RWPE2 (cell line): ENCODE data around the gene FRMD3.

ENCODE experiments used
- ATAC-seq: fragments of 200-7000 bp; cut with Tn5 transposase; 3 replicates; pipeline ENCODE4 v1.9.1; 2021; ENCODE audit warnings: low read depth
- DNase-seq: peaks from one replicate; pipeline ENCODE4 v3.0.0-alpha.2; 2020; ENCODE audit warnings: low spot score
- H3K27ac ChIP-seq: fragments of 450-650 bp; 2 replicates; pipeline ENCODE4 v1.5.1; 2017; ENCODE audit warnings: mild to moderate bottlenecking; ENCODE audit not compliant: poor library complexity, severe bottlenecking
- H3K27me3 ChIP-seq: fragments of 250-450 bp; sonication (Bioruptor Pico); 2 replicates; pipeline ENCODE4 v1.5.1; 2021; ENCODE audit warnings: mild to moderate bottlenecking, moderate library complexity; ENCODE audit not compliant: insufficient read depth, poor library complexity, severe bottlenecking
- H3K36me3 ChIP-seq: fragments of 250-450 bp; sonication (Bioruptor Pico); 2 replicates; pipeline ENCODE4 v1.5.1; 2020; ENCODE audit warnings: low read depth, mild to moderate bottlenecking, moderate library complexity
- H3K4me1 ChIP-seq: fragments of 250-450 bp; sonication (Bioruptor Pico); 2 replicates; pipeline ENCODE4 v1.5.1; 2021; ENCODE audit warnings: mild to moderate bottlenecking, moderate library complexity; ENCODE audit not compliant: insufficient read depth, poor library complexity, severe bottlenecking
- H3K4me3 ChIP-seq: fragments of 250-450 bp; sonication (Bioruptor Pico); 2 replicates; pipeline ENCODE4 v1.5.1; 2021; ENCODE audit warnings: mild to moderate bottlenecking, moderate library complexity; ENCODE audit not compliant: severe bottlenecking
- H3K9me3 ChIP-seq: fragments of 250-450 bp; sonication (Bioruptor Pico); 2 replicates; pipeline ENCODE4 v1.5.1; 2021; ENCODE audit warnings: mild to moderate bottlenecking, moderate library complexity; ENCODE audit not compliant: severe bottlenecking
- TF ChIP-seq, protein P1 (sequence below): fragments of 450-650 bp; IDR thresholded peaks from one replicate; pipeline ENCODE4 v1.5.1; 2017; ENCODE audit warnings: mild to moderate bottlenecking, moderate library complexity; ENCODE audit not compliant: poor library complexity, severe bottlenecking

The FRMD3 gene

DNA sequence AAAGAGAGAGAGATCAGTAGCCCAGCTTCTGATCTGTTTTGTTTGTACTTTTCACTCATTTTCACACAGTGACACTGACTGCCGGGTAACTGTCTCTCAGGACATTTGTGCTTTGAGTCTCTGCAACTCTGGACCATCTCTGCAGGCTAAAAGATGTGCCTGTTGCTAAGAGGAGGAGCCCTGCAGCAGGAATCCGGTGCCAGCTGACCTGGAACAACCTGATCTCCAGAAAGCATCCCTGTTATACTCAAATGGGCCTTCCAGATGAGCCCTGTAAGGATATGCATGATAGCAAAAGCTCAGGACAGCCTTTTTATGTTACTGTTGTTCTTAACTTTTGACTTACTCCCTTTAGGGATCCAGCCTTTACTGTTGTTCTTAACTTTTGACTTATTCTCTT lies 304.6 kb downstream of the FRMD3 start:
- no peak overlapping the region for H3K27ac ChIP-seq
- H3K36me3 ChIP-seq, result no peaks in the 10 kb centered on the region
- ATAC-seq, result no peak
- H3K4me3 ChIP-seq, result no peak overlapping the region
- no peaks in the 10 kb centered on the region for H3K27me3 ChIP-seq
- DNase-seq, result no peak
- no peaks in the 10 kb centered on the region for H3K9me3 ChIP-seq
- no peaks in the 10 kb centered on the region for H3K4me1 ChIP-seq
- TF ChIP-seq, protein P1, sequence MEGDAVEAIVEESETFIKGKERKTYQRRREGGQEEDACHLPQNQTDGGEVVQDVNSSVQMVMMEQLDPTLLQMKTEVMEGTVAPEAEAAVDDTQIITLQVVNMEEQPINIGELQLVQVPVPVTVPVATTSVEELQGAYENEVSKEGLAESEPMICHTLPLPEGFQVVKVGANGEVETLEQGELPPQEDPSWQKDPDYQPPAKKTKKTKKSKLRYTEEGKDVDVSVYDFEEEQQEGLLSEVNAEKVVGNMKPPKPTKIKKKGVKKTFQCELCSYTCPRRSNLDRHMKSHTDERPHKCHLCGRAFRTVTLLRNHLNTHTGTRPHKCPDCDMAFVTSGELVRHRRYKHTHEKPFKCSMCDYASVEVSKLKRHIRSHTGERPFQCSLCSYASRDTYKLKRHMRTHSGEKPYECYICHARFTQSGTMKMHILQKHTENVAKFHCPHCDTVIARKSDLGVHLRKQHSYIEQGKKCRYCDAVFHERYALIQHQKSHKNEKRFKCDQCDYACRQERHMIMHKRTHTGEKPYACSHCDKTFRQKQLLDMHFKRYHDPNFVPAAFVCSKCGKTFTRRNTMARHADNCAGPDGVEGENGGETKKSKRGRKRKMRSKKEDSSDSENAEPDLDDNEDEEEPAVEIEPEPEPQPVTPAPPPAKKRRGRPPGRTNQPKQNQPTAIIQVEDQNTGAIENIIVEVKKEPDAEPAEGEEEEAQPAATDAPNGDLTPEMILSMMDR, result no peak

DNA sequence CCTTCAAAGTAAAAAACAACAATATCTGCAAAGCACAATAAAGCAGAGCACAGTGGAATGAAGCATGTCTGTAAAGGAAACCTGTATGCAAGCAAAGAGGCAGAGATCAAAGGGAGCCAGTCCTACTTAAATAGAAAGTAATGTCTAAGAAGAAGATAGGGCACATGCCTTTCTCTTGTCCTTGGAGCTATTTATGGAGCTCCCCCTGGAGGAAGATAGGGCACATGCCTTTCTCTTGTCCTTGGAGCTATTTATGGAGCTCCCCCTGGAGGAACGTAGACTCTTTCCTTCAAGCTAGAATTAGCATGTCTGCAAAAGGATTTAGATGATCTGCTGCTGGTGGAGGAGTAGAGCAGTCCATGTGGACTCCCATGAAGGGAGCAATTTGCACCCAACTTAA lies 307.2 kb downstream of the FRMD3 start:
- Histone ChIP-seq H3K27ac (no peak overlapping the region), H3K9me3 (no peaks in the 10 kb centered on the region), H3K36me3 (no peaks in the 10 kb centered on the region), H3K4me1 (no peaks in the 10 kb centered on the region), H3K4me3 (no peak overlapping the region), H3K27me3 (no peaks in the 10 kb centered on the region)
- ATAC-seq, result peak; percentile 66; the same call in 2 of the 3 replicates
- no peak for DNase-seq
- TF ChIP-seq, protein P1, result peak; percentile 71

DNA sequence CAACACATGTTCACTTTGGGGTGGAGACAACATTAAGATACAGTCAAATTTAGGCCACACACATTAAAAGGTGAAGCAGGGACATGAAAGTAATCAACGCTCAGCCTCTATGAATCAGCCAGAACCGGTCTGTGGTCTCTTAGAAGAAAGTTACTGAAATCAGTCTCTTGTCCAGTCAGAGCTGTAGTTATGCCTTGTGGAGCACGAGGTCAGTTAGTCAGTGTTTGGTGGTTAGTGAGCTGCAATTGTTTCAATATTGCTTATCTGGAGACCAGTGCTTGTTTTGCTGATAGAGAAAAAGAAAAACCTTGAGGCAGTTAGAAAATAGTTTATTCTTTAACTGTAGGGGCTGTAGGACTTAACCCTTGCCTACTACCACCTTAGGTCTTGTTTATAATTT lies 317.5 kb downstream of the FRMD3 start:
- no peak overlapping the region for H3K4me3 ChIP-seq
- peaks cover 7% of the 10 kb centered on the region for H3K4me1 ChIP-seq
- no peak overlapping the region for H3K27ac ChIP-seq
- DNase-seq (no peak), ATAC-seq (peak; percentile 65)
- no peaks in the 10 kb centered on the region for H3K27me3 ChIP-seq
- no peaks in the 10 kb centered on the region for H3K36me3 ChIP-seq
- no peaks in the 10 kb centered on the region for H3K9me3 ChIP-seq
- TF ChIP-seq, protein P1, result no peak

DNA sequence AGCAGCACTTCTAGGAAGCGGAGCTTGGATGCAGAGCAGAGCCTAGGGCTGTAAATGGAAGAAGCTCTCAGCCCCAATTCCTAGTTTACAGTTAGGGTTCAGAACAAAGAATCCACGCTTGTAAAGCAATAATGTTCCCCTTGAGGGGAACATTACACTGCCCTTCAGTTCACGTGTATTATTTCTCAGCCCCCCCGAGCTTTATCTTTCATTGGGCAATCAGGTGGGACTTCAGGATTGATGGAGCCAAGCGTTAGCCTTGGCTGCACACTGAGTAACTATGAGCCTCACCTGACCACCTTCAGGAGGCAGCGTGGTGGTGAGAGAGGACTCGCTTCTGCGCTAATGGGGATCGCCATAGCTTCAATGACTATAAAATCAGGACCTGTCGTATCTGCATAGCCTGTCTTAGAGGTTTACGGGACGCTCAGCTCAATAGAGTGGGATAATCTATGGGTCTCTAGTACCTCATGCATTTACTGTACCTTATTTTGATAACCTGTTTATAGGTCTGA lies 318.2 kb downstream of the FRMD3 start:
- no peak overlapping the region for H3K27ac ChIP-seq
- no peaks in the 10 kb centered on the region for H3K36me3 ChIP-seq
- no peaks in the 10 kb centered on the region for H3K9me3 ChIP-seq
- no peaks in the 10 kb centered on the region for H3K27me3 ChIP-seq
- H3K4me1 ChIP-seq, result peaks cover 7% of the 10 kb centered on the region
- TF ChIP-seq, protein P1, result peak; percentile 54
- DNase-seq (no peak), ATAC-seq (peak; percentile 21; the same call in 1 of the 3 replicates)
- H3K4me3 ChIP-seq, result peak overlapping the region; percentile 47

DNA sequence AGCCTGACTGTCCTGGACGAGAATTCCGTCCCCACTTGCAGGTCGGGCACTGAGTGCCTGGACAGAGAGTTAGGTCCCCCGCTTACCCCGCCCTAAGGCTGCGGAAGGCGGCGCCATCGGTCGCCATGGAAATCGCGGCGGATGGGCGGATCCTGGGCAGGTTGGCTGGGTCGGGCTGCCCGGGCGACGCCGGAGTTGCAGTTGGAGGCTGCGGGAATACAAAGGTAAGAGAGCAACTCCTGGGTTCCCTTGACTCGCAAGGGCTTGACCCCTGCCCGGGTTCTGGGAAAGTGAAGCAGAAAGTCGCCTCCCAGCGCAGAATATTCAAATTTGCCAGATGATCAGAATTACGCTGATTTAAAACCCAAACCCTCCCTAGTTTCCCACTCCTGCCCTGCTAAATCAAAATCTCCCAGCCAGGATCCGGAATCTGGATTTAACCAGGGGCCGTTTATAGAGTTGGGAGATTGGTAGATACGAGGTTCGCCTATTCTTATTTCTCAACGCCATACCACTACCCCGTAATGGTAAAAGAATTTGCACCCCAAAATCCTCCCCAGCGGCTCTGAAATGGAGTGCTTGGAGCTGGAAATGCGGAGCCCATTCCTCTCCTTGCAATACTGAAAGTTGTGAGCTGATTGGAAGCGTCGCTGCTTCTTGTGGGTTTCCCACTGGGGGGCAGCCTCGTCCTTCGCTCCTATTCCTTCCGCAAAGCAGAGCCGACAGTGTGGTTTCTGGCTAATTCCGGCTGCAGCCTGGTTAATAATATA lies 318.9 kb downstream of the FRMD3 start:
- TF ChIP-seq, protein P1, result peak; percentile 81
- DNase-seq (peak; percentile 66), ATAC-seq (peak; percentile 86)
- Histone ChIP-seq H3K27me3 (no peaks in the 10 kb centered on the region), H3K36me3 (no peaks in the 10 kb centered on the region), H3K4me1 (peaks cover 7% of the 10 kb centered on the region), H3K9me3 (no peaks in the 10 kb centered on the region), H3K4me3 (peak overlapping the region; percentile 47), H3K27ac (no peak overlapping the region)
